ENCODE measurements around the gene PTPN11.
"Not testable (repeated sequence)": the region's sequence is repeated elsewhere in the genome, so short reads cannot be mapped to it uniquely, and the experiment has no call there.

PTPN11 gene

DNA sequence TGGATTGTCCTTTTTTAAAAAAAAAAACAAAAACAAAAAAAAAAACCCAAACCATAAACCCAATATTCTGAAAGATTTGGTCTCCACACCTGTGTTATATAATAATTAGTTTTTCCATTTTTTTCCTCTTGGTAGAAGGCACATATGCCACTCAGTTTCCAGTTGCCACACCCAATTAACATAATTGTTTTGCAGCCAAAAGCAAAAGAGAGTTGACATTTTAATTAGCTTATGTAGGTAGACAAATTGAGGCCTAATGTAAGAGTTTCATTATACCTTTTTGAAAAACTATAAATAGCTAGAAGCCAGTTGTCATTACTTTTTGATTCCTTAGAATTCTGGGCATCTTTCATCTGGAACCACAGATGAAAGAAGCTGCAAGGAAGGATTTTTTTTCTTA is 21.0 kb downstream of the PTPN11 start:
- no peak for DNase-seq (ENCODE audit: extremely low read depth, insufficient read length)
- Histone ChIP-seq H3K27me3 (replicated peaks; ENCODE audit: control insufficient read depth, insufficient read depth, low read length) (no peaks in the 10 kb centered on the region), H3K4me3 (replicated peaks; ENCODE audit: low read depth, low read length) (no peak overlapping the region), H3K36me3 (ENCODE audit: control insufficient read depth, insufficient read depth, low read length) (no peaks in the 10 kb centered on the region)
- TF ChIP-seq, protein P1, sequence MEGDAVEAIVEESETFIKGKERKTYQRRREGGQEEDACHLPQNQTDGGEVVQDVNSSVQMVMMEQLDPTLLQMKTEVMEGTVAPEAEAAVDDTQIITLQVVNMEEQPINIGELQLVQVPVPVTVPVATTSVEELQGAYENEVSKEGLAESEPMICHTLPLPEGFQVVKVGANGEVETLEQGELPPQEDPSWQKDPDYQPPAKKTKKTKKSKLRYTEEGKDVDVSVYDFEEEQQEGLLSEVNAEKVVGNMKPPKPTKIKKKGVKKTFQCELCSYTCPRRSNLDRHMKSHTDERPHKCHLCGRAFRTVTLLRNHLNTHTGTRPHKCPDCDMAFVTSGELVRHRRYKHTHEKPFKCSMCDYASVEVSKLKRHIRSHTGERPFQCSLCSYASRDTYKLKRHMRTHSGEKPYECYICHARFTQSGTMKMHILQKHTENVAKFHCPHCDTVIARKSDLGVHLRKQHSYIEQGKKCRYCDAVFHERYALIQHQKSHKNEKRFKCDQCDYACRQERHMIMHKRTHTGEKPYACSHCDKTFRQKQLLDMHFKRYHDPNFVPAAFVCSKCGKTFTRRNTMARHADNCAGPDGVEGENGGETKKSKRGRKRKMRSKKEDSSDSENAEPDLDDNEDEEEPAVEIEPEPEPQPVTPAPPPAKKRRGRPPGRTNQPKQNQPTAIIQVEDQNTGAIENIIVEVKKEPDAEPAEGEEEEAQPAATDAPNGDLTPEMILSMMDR (IDR thresholded peaks at IDR 0.05; ENCODE audit: insufficient read depth, low read length, poor library complexity, severe bottlenecking) = no peak

DNA sequence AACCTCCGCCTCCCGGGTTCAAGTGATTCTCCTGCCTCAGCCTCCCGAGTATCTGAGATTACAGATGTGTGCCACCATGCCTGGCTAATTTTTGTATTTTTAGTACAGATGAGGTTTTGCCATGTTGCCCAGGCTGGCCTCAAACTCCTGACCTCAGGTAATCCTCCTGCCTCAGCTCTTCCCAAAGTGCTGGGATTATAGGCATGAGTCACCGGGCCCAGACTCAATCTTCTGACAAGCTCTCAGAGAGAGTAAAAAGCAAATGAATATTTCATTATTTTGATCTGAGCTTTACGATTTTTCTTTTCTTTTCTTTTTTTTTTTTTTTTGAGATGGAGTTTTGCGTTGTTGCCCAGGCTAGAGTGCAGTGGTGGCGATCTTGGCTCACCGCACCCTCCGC is 21.9 kb downstream of the PTPN11 start:
- not testable (repeated sequence) for H3K36me3 ChIP-seq (ENCODE audit: control insufficient read depth, insufficient read depth, low read length); DNase-seq (ENCODE audit: extremely low read depth, insufficient read length); H3K27me3 ChIP-seq (replicated peaks; ENCODE audit: control insufficient read depth, insufficient read depth, low read length); H3K4me3 ChIP-seq (replicated peaks; ENCODE audit: low read depth, low read length)

- TF ChIP-seq, protein P1 (IDR thresholded peaks at IDR 0.05; ENCODE audit: insufficient read depth, low read length, poor library complexity, severe bottlenecking) = no peak
- no peak for DNase-seq (ENCODE audit: extremely low read depth, insufficient read length)
- Histone ChIP-seq H3K27me3 (replicated peaks; ENCODE audit: control insufficient read depth, insufficient read depth, low read length) (no peaks in the 10 kb centered on the region), H3K4me3 (replicated peaks; ENCODE audit: low read depth, low read length) (no peak overlapping the region), H3K36me3 (ENCODE audit: control insufficient read depth, insufficient read depth, low read length) (peaks cover 4% of the 10 kb centered on the region)
These were observed 25.2 kb downstream of the PTPN11 start for GRCh38 chr12:112443916-112444315.

GRCh38 chr12:112446008-112446725 is 27.4 kb downstream of the PTPN11 start:
- no peaks in the 10 kb centered on the region for H3K27me3 ChIP-seq (replicated peaks; ENCODE audit: control insufficient read depth, insufficient read depth, low read length)
- DNase-seq (ENCODE audit: extremely low read depth, insufficient read length) = no peak
- H3K36me3 ChIP-seq (ENCODE audit: control insufficient read depth, insufficient read depth, low read length) = peaks cover 7% of the 10 kb centered on the region

DNA sequence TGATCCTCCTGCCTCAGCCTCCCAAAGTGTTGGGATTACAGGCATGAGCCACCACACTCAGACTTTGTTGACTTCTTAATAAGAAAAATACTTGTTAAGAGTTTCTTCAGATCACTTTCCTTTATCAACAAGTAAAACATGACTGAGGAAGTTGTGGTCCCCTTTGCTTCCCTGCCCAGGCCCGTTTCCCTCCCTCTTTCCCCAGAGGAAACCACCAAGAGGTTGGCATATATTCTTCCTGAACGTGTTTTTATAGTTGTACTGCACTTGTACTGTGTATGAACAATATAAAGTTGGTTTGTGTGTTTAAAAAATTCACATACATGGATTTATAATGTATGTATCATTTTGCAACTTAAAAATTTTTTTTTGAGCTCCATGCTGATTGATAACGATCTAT is 28.4 kb downstream of the PTPN11 start:
- peaks cover 7% of the 10 kb centered on the region for H3K36me3 ChIP-seq (ENCODE audit: control insufficient read depth, insufficient read depth, low read length)
- DNase-seq (ENCODE audit: extremely low read depth, insufficient read length) = no peak
- no peak overlapping the region for H3K4me3 ChIP-seq (replicated peaks; ENCODE audit: low read depth, low read length)
- no peaks in the 10 kb centered on the region for H3K27me3 ChIP-seq (replicated peaks; ENCODE audit: control insufficient read depth, insufficient read depth, low read length)
- TF ChIP-seq, protein P1 (IDR thresholded peaks at IDR 0.05; ENCODE audit: insufficient read depth, low read length, poor library complexity, severe bottlenecking) = no peak

More at GRCh38 chr12:112446008-112446725, 27.4 kb downstream of the PTPN11 start:
- H3K4me3 ChIP-seq (replicated peaks; ENCODE audit: low read depth, low read length) = no peak overlapping the region
- TF ChIP-seq, protein P1 (IDR thresholded peaks at IDR 0.05; ENCODE audit: insufficient read depth, low read length, poor library complexity, severe bottlenecking) = no peak

DNA sequence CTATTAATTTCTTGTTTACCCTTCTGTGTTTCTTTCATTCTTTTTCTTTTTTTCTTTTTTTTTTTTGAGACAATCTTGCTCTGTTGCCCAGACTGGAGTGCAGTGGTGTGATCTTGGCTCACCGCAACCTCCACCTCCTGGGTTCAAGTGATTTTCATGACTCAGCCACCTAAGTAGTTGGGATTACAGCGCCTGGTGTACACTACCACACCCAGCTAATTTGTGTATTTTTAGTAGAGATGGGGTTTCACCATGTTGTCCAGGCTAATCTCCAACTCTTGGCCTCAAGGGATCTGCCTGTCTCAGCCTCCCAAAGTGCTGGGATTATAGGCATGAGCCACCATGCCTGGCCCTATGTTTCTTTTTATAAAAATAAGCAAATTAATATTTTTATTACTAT is 29.4 kb downstream of the PTPN11 start:
- H3K4me3 ChIP-seq (replicated peaks; ENCODE audit: low read depth, low read length); H3K27me3 ChIP-seq (replicated peaks; ENCODE audit: control insufficient read depth, insufficient read depth, low read length); DNase-seq (ENCODE audit: extremely low read depth, insufficient read length); H3K36me3 ChIP-seq (ENCODE audit: control insufficient read depth, insufficient read depth, low read length): not testable (repeated sequence)

GRCh38 chr12:112450725-112451124 is 32.0 kb downstream of the PTPN11 start:
- Histone ChIP-seq H3K27me3 (replicated peaks; ENCODE audit: control insufficient read depth, insufficient read depth, low read length) (no peaks in the 10 kb centered on the region), H3K36me3 (ENCODE audit: control insufficient read depth, insufficient read depth, low read length) (peaks cover 11% of the 10 kb centered on the region), H3K4me3 (replicated peaks; ENCODE audit: low read depth, low read length) (no peak overlapping the region)
- DNase-seq (ENCODE audit: extremely low read depth, insufficient read length) = no peak
- TF ChIP-seq, protein P1 (IDR thresholded peaks at IDR 0.05; ENCODE audit: insufficient read depth, low read length, poor library complexity, severe bottlenecking) = no peak
